CD4-positive, alpha-beta memory T cell (primary cell): Measurements from ENCODE around the gene BCAR3. TPM values are rescaled to one million over a fixed set of nuclear protein-coding genes. Genes with fewer than 3 reads are reported as not detected.
A peak's percentile ranks its signal among the peaks of the same experiment; 100 is the strongest.

Source experiments
- CTCF ChIA-PET: fragments of 350-600 bp; sonication (Branson Sonifier 250); formaldehyde crosslinking; loops from one replicate; lab custom pipeline; 2021; ENCODE audit warnings: inconsistent platforms; ENCODE audit not compliant: partially characterized antibody; lab: Charles Lee
- POLR2A ChIA-PET: fragments of 350-600 bp; sonication (Branson Sonifier 250); formaldehyde crosslinking; loops from one replicate; lab custom pipeline; 2021; ENCODE audit not compliant: partially characterized antibody; lab: Charles Lee
- DNase-seq, 5 donors: peaks; one replicate each; pipeline versions ENCODE4 v3.0.0 to v3.0.0-alpha.2; 2020 to 2022; ENCODE audit warnings: mixed read lengths in 1 of 5
- H3K27ac ChIP-seq: one replicate; pipeline ENCODE4 v1.7.0; 2013; ENCODE audit warnings: low read depth, low read length
- H3K27me3 ChIP-seq: 2 replicates; pipeline ENCODE4 v1.7.0; 2013; ENCODE audit warnings: mild to moderate bottlenecking, low read length, moderate library complexity; ENCODE audit not compliant: insufficient read depth
- H3K36me3 ChIP-seq: 2 replicates; pipeline ENCODE4 v1.7.0; 2013; ENCODE audit warnings: mild to moderate bottlenecking, low read length, moderate library complexity; ENCODE audit not compliant: insufficient read depth
- H3K4me1 ChIP-seq: 2 replicates; pipeline ENCODE4 v1.7.0; 2013; ENCODE audit warnings: mild to moderate bottlenecking, low read length, moderate library complexity; ENCODE audit not compliant: insufficient read depth
- H3K4me3 ChIP-seq, 2 donors: one replicate each; pipeline ENCODE4 v1.7.0; 2013; ENCODE audit warnings: low read length in 2 of 2, mild to moderate bottlenecking in 1 of 2
- H3K9me3 ChIP-seq, 2 donors: one replicate each; pipeline ENCODE4 v1.7.0; 2013; ENCODE audit warnings: low read length in 2 of 2, control low read depth in 1 of 2; ENCODE audit not compliant: control insufficient read depth in 1 of 2
- H3K27ac Mint-ChIP-seq, 7 donors: one replicate each; pipeline ENCODE4 v1.8.0; 2020 to 2021; ENCODE audit warnings: mixed read lengths in 7 of 7, mild to moderate bottlenecking in 6 of 7, inconsistent platforms in 3 of 7, moderate library complexity in 3 of 7
- H3K27me3 Mint-ChIP-seq, 2 donors: one replicate each; pipeline ENCODE4 v1.8.0; 2020 to 2021; ENCODE audit warnings: mixed read lengths in 2 of 2
- H3K36me3 Mint-ChIP-seq, 2 donors: one replicate each; pipeline ENCODE4 v1.8.0; 2020 to 2021; ENCODE audit warnings: mixed read lengths in 2 of 2, inconsistent platforms in 1 of 2, mild to moderate bottlenecking in 1 of 2
- H3K4me1 Mint-ChIP-seq, 4 donors: one replicate each; pipeline ENCODE4 v1.8.0; 2020 to 2021; ENCODE audit warnings: mixed read lengths in 4 of 4, mild to moderate bottlenecking in 1 of 4
- H3K4me3 Mint-ChIP-seq, 8 donors: one replicate each; pipeline ENCODE4 v1.8.0; 2020 to 2021; ENCODE audit warnings: mixed read lengths in 8 of 8, mild to moderate bottlenecking in 7 of 8, moderate library complexity in 6 of 8, inconsistent platforms in 3 of 8
- H3K9me3 Mint-ChIP-seq, 8 donors: one replicate each; pipeline ENCODE4 v1.8.0; 2020 to 2021; ENCODE audit warnings: mixed read lengths in 8 of 8, mild to moderate bottlenecking in 5 of 8, inconsistent platforms in 3 of 8, moderate library complexity in 1 of 8
- intact Hi-C: fragments of 100-400 bp; cut with micrococcal nuclease; formaldehyde crosslinking; loops from one replicate; pipeline ENCODE4 v1.15.1; 2023
- polyA plus RNA-seq, 2 donors: library from polyadenylated mRNA; unstranded; fragments of 300-500 nt; fragmentation: Illumina TruSeq; gene quantifications; one replicate each; pipeline ENCODE4 v1.2.3, GENCODE V29; 2021
- total RNA-seq, 2 experiments: library from RNA; stranded (reverse); gene quantifications; one replicate each; pipeline ENCODE4 v1.2.3, GENCODE V29; 2021

BCAR3 gene
- total and polyA plus RNA-seq, 4 experiments from 2014 or later: 0.39 to 1.2 (median 0.76) TPM

GRCh38 chr1:93615582-93616150 lies 66.0 kb downstream of the BCAR3 start:
- Histone ChIP-seq H3K27ac (no peak overlapping the region), H3K27me3 (no peaks in the 10 kb centered on the region), H3K4me1 (peaks cover 17% of the 10 kb centered on the region), H3K9me3 (no peaks in the 10 kb centered on the region), H3K4me3 (no peak overlapping the region), H3K36me3 (no peaks in the 10 kb centered on the region)
- CTCF ChIA-PET: interaction anchor here (0.9 to 1.0 kb wide), 2 partner anchors 230 to 311 kb away, joined by 3 to 5 read pairs; no protein-coding TSS in a partner anchor
- Mint-ChIP-seq H3K9me3 (no peaks in the 10 kb centered on the region), H3K4me3 (peak overlapping the region in 6 of 8 donors; percentile 42 to 79 (median 56)), H3K27ac (peak overlapping the region in 6 of 7 donors; percentile 11 to 78 (median 58)), H3K27me3 (no peaks in the 10 kb centered on the region), H3K36me3 (no peaks in the 10 kb centered on the region), H3K4me1 (peaks cover 14 to 24% (median 18%) of the 10 kb centered on the region in 4 donors)
- intact Hi-C loops: no loop called here
- no peak for DNase-seq
- POLR2A ChIA-PET: interaction anchor here (1.0 to 2.2 kb wide), 2 partner anchors 230 to 294 kb away, joined by 4 to 8 read pairs; partner anchors contain the start of gene GCLM

DNA sequence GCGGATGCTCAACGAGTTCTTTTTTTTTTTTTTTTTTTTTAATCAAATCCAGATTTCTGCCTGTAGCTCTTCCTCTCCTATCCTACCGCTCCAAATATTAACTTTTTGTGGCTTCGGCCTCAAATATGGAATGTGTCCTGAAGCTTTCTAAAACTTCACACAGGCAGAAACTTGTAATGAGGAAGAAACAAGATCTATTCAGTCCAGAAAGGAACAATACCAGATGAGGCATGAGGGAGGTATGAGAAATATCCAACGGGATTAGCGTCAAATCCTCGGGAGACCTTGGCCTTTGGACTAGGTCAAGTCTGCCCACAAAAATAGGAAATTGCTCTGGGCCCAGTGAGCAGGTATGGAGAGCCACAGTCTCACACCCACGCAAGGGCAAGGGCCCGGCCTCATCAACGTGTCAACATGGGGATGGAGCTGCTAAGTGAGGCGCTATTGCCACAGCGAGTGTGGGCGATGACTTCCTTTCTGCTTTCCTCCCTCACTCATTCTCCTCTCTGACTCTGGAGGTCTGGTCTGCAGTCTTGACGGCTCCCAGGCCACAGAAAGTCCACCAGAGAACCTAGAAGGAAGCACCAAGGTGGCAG lies 66.6 kb downstream of the BCAR3 start:
- CTCF ChIA-PET: interaction anchor here (0.6 to 1.0 kb wide), 2 partner anchors 310 to 311 kb away, joined by 3 to 5 read pairs; no protein-coding TSS in a partner anchor
- Histone ChIP-seq H3K27ac (no peak overlapping the region), H3K36me3 (no peaks in the 10 kb centered on the region), H3K4me3 (no peak overlapping the region), H3K4me1 (peaks cover 17% of the 10 kb centered on the region), H3K27me3 (no peaks in the 10 kb centered on the region), H3K9me3 (no peaks in the 10 kb centered on the region)
- no peaks in the 10 kb centered on the region for H3K27me3 Mint-ChIP-seq
- H3K36me3 Mint-ChIP-seq: no peaks in the 10 kb centered on the region
- H3K9me3 Mint-ChIP-seq: no peaks in the 10 kb centered on the region
- H3K4me3 Mint-ChIP-seq: peak overlapping the region in 6 of 8 donors; percentile 42 to 79 (median 56)
- intact Hi-C loops: no loop called here
- peaks cover 14 to 24% (median 18%) of the 10 kb centered on the region in 4 donors for H3K4me1 Mint-ChIP-seq
- H3K27ac Mint-ChIP-seq: peak overlapping the region in 5 of 7 donors; percentile 11 to 78 (median 69)
- POLR2A ChIA-PET: interaction anchor here (1.0 to 2.2 kb wide), 2 partner anchors 231 to 294 kb away, joined by 4 to 8 read pairs; partner anchors contain the start of gene GCLM
- DNase-seq: peak in 1 of 5 donors; percentile 6

- no peaks in the 10 kb centered on the region for H3K9me3 ChIP-seq
- H3K27ac ChIP-seq: no peak overlapping the region
- no peaks in the 10 kb centered on the region for H3K27me3 Mint-ChIP-seq
- no peaks in the 10 kb centered on the region for H3K27me3 ChIP-seq
- H3K9me3 Mint-ChIP-seq: no peaks in the 10 kb centered on the region
- ChIA-PET POLR2A (interaction anchor here (1.0 kb wide), 1 partner anchor 295 kb away, joined by 4 read pairs; the partner anchor contains the start of gene GCLM), CTCF (interaction anchor here (0.6 kb wide), 1 partner anchor 311 kb away, joined by 3 read pairs; no protein-coding TSS in a partner anchor)
- H3K4me1 Mint-ChIP-seq: peaks cover 14 to 24% (median 18%) of the 10 kb centered on the region in 4 donors
- H3K4me3 ChIP-seq: no peak overlapping the region
- H3K4me3 Mint-ChIP-seq: peak overlapping the region in 1 of 8 donors; percentile 18
- intact Hi-C loops: no loop called here
- no peak for DNase-seq
- peaks cover 17% of the 10 kb centered on the region for H3K4me1 ChIP-seq
- H3K36me3 ChIP-seq: no peaks in the 10 kb centered on the region
- H3K27ac Mint-ChIP-seq: peak overlapping the region in 1 of 7 donors; percentile 72
- H3K36me3 Mint-ChIP-seq: no peaks in the 10 kb centered on the region
Observed at GRCh38 chr1:93614541-93614940, 67.1 kb downstream of the BCAR3 start.

GRCh38 chr1:93613898-93614297 lies 67.7 kb downstream of the BCAR3 start:
- H3K4me1 Mint-ChIP-seq: peaks cover 14 to 24% (median 18%) of the 10 kb centered on the region in 4 donors
- DNase-seq: no peak
- no peaks in the 10 kb centered on the region for H3K27me3 ChIP-seq
- H3K27ac ChIP-seq: no peak overlapping the region
- ChIA-PET CTCF (interaction anchor here (1.1 kb wide), 1 partner anchor 230 kb away, joined by 3 read pairs; no protein-coding TSS in a partner anchor), POLR2A (no interaction called here)
- no peak overlapping the region for H3K27ac Mint-ChIP-seq
- H3K4me3 ChIP-seq: no peak overlapping the region
- no peaks in the 10 kb centered on the region for H3K9me3 Mint-ChIP-seq
- no peak overlapping the region for H3K4me3 Mint-ChIP-seq
- H3K27me3 Mint-ChIP-seq: no peaks in the 10 kb centered on the region
- H3K36me3 Mint-ChIP-seq: no peaks in the 10 kb centered on the region
- H3K9me3 ChIP-seq: no peaks in the 10 kb centered on the region
- peaks cover 17% of the 10 kb centered on the region for H3K4me1 ChIP-seq
- intact Hi-C loops: no loop called here
- no peaks in the 10 kb centered on the region for H3K36me3 ChIP-seq

GRCh38 chr1:93612510-93612909 lies 69.1 kb downstream of the BCAR3 start:
- no peaks in the 10 kb centered on the region for H3K27me3 ChIP-seq
- Mint-ChIP-seq H3K27ac (no peak overlapping the region), H3K27me3 (no peaks in the 10 kb centered on the region), H3K36me3 (no peaks in the 10 kb centered on the region), H3K4me3 (no peak overlapping the region), H3K9me3 (no peaks in the 10 kb centered on the region), H3K4me1 (peaks cover 14 to 26% (median 21%) of the 10 kb centered on the region in 4 donors)
- POLR2A ChIA-PET: no interaction called here
- H3K9me3 ChIP-seq: no peaks in the 10 kb centered on the region
- H3K4me3 ChIP-seq: no peak overlapping the region
- peaks cover 17% of the 10 kb centered on the region for H3K4me1 ChIP-seq
- CTCF ChIA-PET: interaction anchor here (1.3 to 1.4 kb wide), 2 partner anchors 13 to 17 kb away, joined by 3 to 4 read pairs; no protein-coding TSS in a partner anchor
- intact Hi-C loops: no loop called here
- no peak overlapping the region for H3K27ac ChIP-seq
- no peaks in the 10 kb centered on the region for H3K36me3 ChIP-seq
- no peak for DNase-seq

GRCh38 chr1:93611668-93612067 lies 70.0 kb downstream of the BCAR3 start:
- Histone ChIP-seq H3K36me3 (no peaks in the 10 kb centered on the region), H3K9me3 (no peaks in the 10 kb centered on the region), H3K4me1 (peaks cover 17% of the 10 kb centered on the region), H3K27me3 (no peaks in the 10 kb centered on the region), H3K4me3 (no peak overlapping the region), H3K27ac (no peak overlapping the region)
- CTCF ChIA-PET: interaction anchor here (1.0 to 1.3 kb wide), 2 partner anchors 14 to 307 kb away, joined by 3 to 4 read pairs; no protein-coding TSS in a partner anchor
- POLR2A ChIA-PET: no interaction called here
- peaks cover 0 to 2% of the 10 kb centered on the region in 2 donors for H3K27me3 Mint-ChIP-seq
- no peaks in the 10 kb centered on the region for H3K36me3 Mint-ChIP-seq
- no peak overlapping the region for H3K4me3 Mint-ChIP-seq
- peaks cover 14 to 26% (median 21%) of the 10 kb centered on the region in 4 donors for H3K4me1 Mint-ChIP-seq
- H3K9me3 Mint-ChIP-seq: no peaks in the 10 kb centered on the region
- no peak for DNase-seq
- intact Hi-C loops: no loop called here
- H3K27ac Mint-ChIP-seq: no peak overlapping the region

DNA sequence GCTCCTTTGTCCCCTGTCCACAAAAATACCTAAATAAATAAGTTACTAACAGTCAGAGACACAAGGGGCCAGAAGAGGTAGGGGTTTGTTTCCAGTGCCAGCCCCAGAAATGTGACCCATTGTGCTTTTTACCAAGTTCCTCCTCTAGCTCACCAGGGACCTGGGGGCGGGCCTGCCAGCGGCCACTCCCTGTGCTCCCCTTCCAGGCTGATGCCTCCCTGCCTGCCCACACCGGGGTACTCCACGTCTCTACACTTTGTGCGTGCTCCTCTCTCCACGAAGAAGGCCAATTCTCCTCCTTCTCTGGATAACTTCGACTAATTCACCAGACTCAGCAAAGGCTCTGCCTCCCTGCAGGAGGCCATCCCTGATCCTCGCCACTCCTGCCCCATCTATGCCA lies 72.1 kb downstream of the BCAR3 start:
- DNase-seq: no peak
- ChIA-PET CTCF (interaction anchor here (1.5 to 2.2 kb wide), 2 partner anchors 8 to 305 kb away, joined by 3 to 7 read pairs; no protein-coding TSS in a partner anchor), POLR2A (no interaction called here)
- H3K27me3 Mint-ChIP-seq: peaks cover 0 to 5% of the 10 kb centered on the region in 2 donors
- no peak overlapping the region for H3K4me3 ChIP-seq
- no peaks in the 10 kb centered on the region for H3K27me3 ChIP-seq
- H3K27ac ChIP-seq: no peak overlapping the region
- no peaks in the 10 kb centered on the region for H3K4me1 ChIP-seq
- no peaks in the 10 kb centered on the region for H3K36me3 ChIP-seq
- peaks cover 0 to 6% (median 3%) of the 10 kb centered on the region in 4 donors for H3K4me1 Mint-ChIP-seq
- no peaks in the 10 kb centered on the region for H3K9me3 Mint-ChIP-seq
- intact Hi-C loops: no loop called here
- no peak overlapping the region for H3K4me3 Mint-ChIP-seq
- no peaks in the 10 kb centered on the region for H3K36me3 Mint-ChIP-seq
- no peaks in the 10 kb centered on the region for H3K9me3 ChIP-seq
- peak overlapping the region in 1 of 7 donors; percentile 48 for H3K27ac Mint-ChIP-seq
